Measurements from ENCODE around the gene MT3. TPM values are rescaled to one million over a fixed set of nuclear protein-coding genes. Genes with fewer than 3 reads are reported as not detected.

The MT3 gene
- total and polyA plus RNA-seq, 2 of the 13 experiments (the other 11 are each of a cell fraction or from before 2014, with no cell fraction given) = not detected

- no peak for TF ChIP-seq CREB3 (CRISPR knock-in tag; IDR thresholded peaks at IDR 0.05)
- no peak for TF ChIP-seq MTERF4 (CRISPR knock-in tag; IDR thresholded peaks at IDR 0.05)
- no peak for TF ChIP-seq SYNCRIP (IDR thresholded peaks at IDR 0.05; ENCODE audit: insufficient read depth, low read depth, low read length)
- no peak for TF ChIP-seq JUND (CRISPR knock-in tag; IDR thresholded peaks at IDR 0.05)
- TF ChIP-seq ZNF639 (CRISPR knock-in tag; conservative IDR thresholded peaks at IDR 0.05) = no peak
- TF ChIP-seq NFKBIZ (CRISPR knock-in tag; IDR thresholded peaks at IDR 0.05) = 0 out of 2 replicates have a peak, but pooled peaks have one; percentile 37
- no peak for TF ChIP-seq TBL1XR1 (IDR thresholded peaks at IDR 0.05; ENCODE audit: borderline replicate concordance, low read length, partially characterized antibody)
- 0 out of 2 replicates have a peak, but pooled peaks have one; percentile 53 for TF ChIP-seq BRCA1 (CRISPR knock-in tag; IDR thresholded peaks at IDR 0.05)
- peak; percentile 37 for TF ChIP-seq ZEB1 (IDR thresholded peaks at IDR 0.05; ENCODE audit: insufficient replicate concordance, low read depth)
- TF ChIP-seq RBFOX2 (IDR thresholded peaks at IDR 0.05; ENCODE audit: low read depth, low read length) = no peak
- TF ChIP-seq ZBTB34 (CRISPR knock-in tag; IDR thresholded peaks at IDR 0.05) = no peak
- TF ChIP-seq ATF6 (CRISPR knock-in tag; conservative IDR thresholded peaks at IDR 0.05) = no peak
- peak; percentile 65; the same call in 1 of the 2 replicates for TF ChIP-seq ZNF766 (CRISPR knock-in tag; IDR thresholded peaks at IDR 0.05; ENCODE audit: borderline replicate concordance)
- TF ChIP-seq MTA1 (CRISPR knock-in tag; IDR thresholded peaks at IDR 0.05; ENCODE audit: borderline replicate concordance) = no peak
- peak; percentile 90 for TF ChIP-seq FOXP4 (CRISPR knock-in tag; IDR thresholded peaks at IDR 0.05)
- TF ChIP-seq ZNF556 (CRISPR knock-in tag; IDR thresholded peaks at IDR 0.05; ENCODE audit: borderline replicate concordance) = 0 out of 2 replicates have a peak, but pooled peaks have one; percentile 61
- peak; percentile 42; the same call in 1 of the 2 replicates for TF ChIP-seq ZBTB43 (CRISPR knock-in tag; conservative IDR thresholded peaks at IDR 0.05)
Observed at GRCh38 chr16:56551796-56552738, 37.3 kb upstream of the MT3 start (continued).

All from HepG2 (cell line).